DMS53 (cell line): ENCODE results near the gene ADCY9.

Experiments used
- DNase-seq: peaks from one replicate; lab custom pipeline; 2025; lab: John Stamatoyannopoulos, UW

ADCY9 gene

GRCh38 chr16:4003576-4003975 is 112.7 kb downstream of the ADCY9 start:
- DNase-seq: no peak

GRCh38 chr16:4003166-4003565 is 113.1 kb downstream of the ADCY9 start:
- DNase-seq: no peak

GRCh38 chr16:4002121-4002520 is 114.1 kb downstream of the ADCY9 start:
- DNase-seq: no peak

- no peak for DNase-seq
Measured at GRCh38 chr16:3999479-4000325, 116.5 kb downstream of the ADCY9 start.

GRCh38 chr16:3998793-3999478 is 117.3 kb downstream of the ADCY9 start:
- no peak for DNase-seq

GRCh38 chr16:3997231-3997841 is 118.9 kb downstream of the ADCY9 start:
- DNase-seq: no peak

GRCh38 chr16:3995001-3995400 is 121.2 kb downstream of the ADCY9 start:
- DNase-seq: no peak

GRCh38 chr16:3993052-3993785 is 123.0 kb downstream of the ADCY9 start:
- no peak for DNase-seq

- no peak for DNase-seq
Measured at GRCh38 chr16:3992297-3993051, 123.8 kb downstream of the ADCY9 start.

- no peak for DNase-seq
Measured at GRCh38 chr16:3988824-3989223, 127.4 kb downstream of the ADCY9 start.

GRCh38 chr16:3988011-3988410 is 128.2 kb downstream of the ADCY9 start:
- DNase-seq: no peak

- no peak for DNase-seq
Measured at GRCh38 chr16:3987231-3987630, 129.0 kb downstream of the ADCY9 start.

- DNase-seq: no peak
Measured at GRCh38 chr16:3986235-3986544, 130.1 kb downstream of the ADCY9 start.

GRCh38 chr16:3984111-3985060 is 131.9 kb downstream of the ADCY9 start:
- peak; percentile 5 for DNase-seq

GRCh38 chr16:3983081-3983520 is 133.1 kb downstream of the ADCY9 start:
- DNase-seq: peak; percentile 92

- no peak for DNase-seq
Measured at GRCh38 chr16:3982216-3982615, 134.0 kb downstream of the ADCY9 start.

GRCh38 chr16:3980253-3981111 is 135.8 kb downstream of the ADCY9 start:
- no peak for DNase-seq

GRCh38 chr16:3979518-3979917 is 136.7 kb downstream of the ADCY9 start:
- no peak for DNase-seq

GRCh38 chr16:3979070-3979469 is 137.2 kb downstream of the ADCY9 start:
- no peak for DNase-seq

GRCh38 chr16:3977376-3977775 is 138.9 kb downstream of the ADCY9 start:
- no peak for DNase-seq
